WTC11 (cell line): ENCODE data around the gene UBE2R2. TPM values are rescaled to one million over a fixed set of nuclear protein-coding genes. Genes with fewer than 3 reads are reported as not detected.

Experiments used
- ATAC-seq: fragments of 200-7000 bp; cut with Tn5 transposase; 2 replicates; pipeline ENCODE4 v1.10.0; 2021; ENCODE audit warnings: mild to moderate bottlenecking, moderate library complexity
- CTCF ChIA-PET: fragments of 300-600 bp; sonication (Branson Sonifier 250); formaldehyde crosslinking; loops from one replicate; lab custom pipeline; 2021; ENCODE audit warnings: antibody characterized with exemption; lab: Charles Lee
- POLR2A ChIA-PET: fragments of 350-600 bp; sonication (Branson Sonifier 250); formaldehyde crosslinking; loops from one replicate; lab custom pipeline; 2021; ENCODE audit warnings: antibody characterized with exemption; lab: Charles Lee
- DNase-seq: peaks from one replicate; pipeline ENCODE4 v3.0.0; 2021; ENCODE audit warnings: low spot score
- H3K27ac Mint-ChIP-seq: 2 replicates; pipeline ENCODE4 v1.8.0; 2021; ENCODE audit warnings: mixed read lengths
- H3K27me3 Mint-ChIP-seq: 2 replicates; pipeline ENCODE4 v1.8.0; 2021; ENCODE audit warnings: low read depth, mild to moderate bottlenecking, moderate library complexity, mixed read lengths
- H3K36me3 Mint-ChIP-seq: 2 replicates; pipeline ENCODE4 v1.8.0; 2021; ENCODE audit warnings: mixed read lengths
- H3K4me1 Mint-ChIP-seq: 2 replicates; pipeline ENCODE4 v1.8.0; 2022; ENCODE audit warnings: mixed read lengths
- H3K4me3 Mint-ChIP-seq: 2 replicates; pipeline ENCODE4 v1.8.0; 2021; ENCODE audit warnings: mild to moderate bottlenecking, moderate library complexity, mixed read lengths
- H3K9me3 Mint-ChIP-seq: 2 replicates; pipeline ENCODE4 v1.8.0; 2021; ENCODE audit warnings: mixed read lengths
- ATF1 ChIP-seq: sonication (generic); formaldehyde crosslinking; IDR thresholded peaks from 2 replicates; pipeline ENCODE4 v1.8.1; 2023; ENCODE audit warnings: mild to moderate bottlenecking, moderate library complexity, missing genetic modification reagents
- ATF6 ChIP-seq: sonication (generic); formaldehyde crosslinking; IDR thresholded peaks from 2 replicates; pipeline ENCODE4 v1.8.1; 2023; ENCODE audit warnings: mild to moderate bottlenecking, missing genetic modification reagents
- E2F1 ChIP-seq: sonication (generic); formaldehyde crosslinking; IDR thresholded peaks from 2 replicates; pipeline ENCODE4 v1.8.0; 2022; ENCODE audit warnings: mild to moderate bottlenecking, missing genetic modification reagents
- E2F4 ChIP-seq: sonication (generic); formaldehyde crosslinking; IDR thresholded peaks from 2 replicates; pipeline ENCODE4 v1.8.1; 2022; ENCODE audit warnings: low read depth, mild to moderate bottlenecking, moderate library complexity, missing genetic modification reagents, borderline replicate concordance
- E2F5 ChIP-seq: sonication (generic); formaldehyde crosslinking; IDR thresholded peaks from 2 replicates; pipeline ENCODE4 v1.8.1; 2022; ENCODE audit warnings: mild to moderate bottlenecking, moderate library complexity, missing genetic modification reagents
- NFYB ChIP-seq: sonication (generic); formaldehyde crosslinking; conservative IDR thresholded peaks from 2 replicates; pipeline ENCODE4 v1.8.0; 2022; ENCODE audit warnings: low read depth, missing genetic modification reagents
- PRRX2 ChIP-seq: fragments of 250-450 bp; sonication (Bioruptor Pico); IDR thresholded peaks from 2 replicates; pipeline ENCODE4 v1.8.0; 2021; ENCODE audit warnings: mild to moderate bottlenecking
- RELA ChIP-seq: sonication (generic); formaldehyde crosslinking; IDR thresholded peaks from 2 replicates; pipeline ENCODE4 v1.8.1; 2022; ENCODE audit warnings: missing genetic modification reagents, mild to moderate bottlenecking, borderline replicate concordance
- SMAD3 ChIP-seq: sonication (generic); formaldehyde crosslinking; IDR thresholded peaks from 2 replicates; pipeline ENCODE4 v1.8.0; 2022; ENCODE audit warnings: missing genetic modification reagents, mild to moderate bottlenecking, borderline replicate concordance
- STAT6 ChIP-seq: sonication (generic); formaldehyde crosslinking; conservative IDR thresholded peaks from 2 replicates; pipeline ENCODE4 v1.8.1; 2023; ENCODE audit warnings: mild to moderate bottlenecking, low read depth, missing genetic modification reagents, moderate library complexity
- TCF7 ChIP-seq: sonication (generic); formaldehyde crosslinking; IDR thresholded peaks from 2 replicates; pipeline ENCODE4 v1.8.0; 2022; ENCODE audit warnings: mild to moderate bottlenecking, low read depth, missing genetic modification reagents, moderate library complexity
- TP53 ChIP-seq: sonication (generic); formaldehyde crosslinking; IDR thresholded peaks from 2 replicates; pipeline ENCODE4 v1.8.1; 2023; ENCODE audit warnings: mild to moderate bottlenecking, missing genetic modification reagents
- USF1 ChIP-seq: sonication (generic); formaldehyde crosslinking; IDR thresholded peaks from 2 replicates; pipeline ENCODE4 v1.8.0; 2022; ENCODE audit warnings: mild to moderate bottlenecking, missing genetic modification reagents
- ZNF121 ChIP-seq: sonication (generic); formaldehyde crosslinking; IDR thresholded peaks from 2 replicates; pipeline ENCODE4 v1.8.0; 2023; ENCODE audit warnings: missing genetic modification reagents
- ZNF138 ChIP-seq: sonication (generic); formaldehyde crosslinking; conservative IDR thresholded peaks from 2 replicates; pipeline ENCODE4 v1.8.1; 2022; ENCODE audit warnings: mild to moderate bottlenecking, moderate library complexity, missing genetic modification reagents
- ZNF425 ChIP-seq: fragments of 250-450 bp; sonication (Bioruptor Pico); conservative IDR thresholded peaks from 2 replicates; pipeline ENCODE4 v1.9.0; 2021; ENCODE audit warnings: mild to moderate bottlenecking
- total RNA-seq: library from RNA; stranded (reverse); gene quantifications from 3 replicates; pipeline ENCODE4 v1.2.3, GENCODE V29; 2021

Gene UBE2R2
- total RNA-seq, 1 experiment from 2014 or later, result 45.0 TPM

GRCh38 chr9:33880211-33881089, 63.5 kb downstream of the UBE2R2 start:
- peaks cover 29% of the 10 kb centered on the region for H3K4me1 Mint-ChIP-seq
- peak overlapping the region; percentile 40 for H3K27ac Mint-ChIP-seq
- H3K36me3 Mint-ChIP-seq, result no peaks in the 10 kb centered on the region
- H3K27me3 Mint-ChIP-seq, result no peaks in the 10 kb centered on the region
- peak; percentile 60 for DNase-seq
- H3K9me3 Mint-ChIP-seq, result no peaks in the 10 kb centered on the region
- ATAC-seq, result peak; percentile 72
- TF ChIP-seq ZNF121 (CRISPR knock-in tag) (peak; percentile 76), ZNF425 (CRISPR knock-in tag) (no peak), TP53 (CRISPR knock-in tag) (no peak)
- ChIA-PET POLR2A (no interaction called here), CTCF (interaction anchor here (0.6 to 1.2 kb wide), 4 partner anchors 45 to 523 kb away, joined by 3 to 4 read pairs (median 4); no protein-coding TSS in a partner anchor)
- no peak overlapping the region for H3K4me3 Mint-ChIP-seq

- ChIA-PET CTCF (no interaction called here), POLR2A (no interaction called here)
- H3K36me3 Mint-ChIP-seq, result no peaks in the 10 kb centered on the region
- no peaks in the 10 kb centered on the region for H3K9me3 Mint-ChIP-seq
- no peaks in the 10 kb centered on the region for H3K27me3 Mint-ChIP-seq
- peaks cover 30% of the 10 kb centered on the region for H3K4me1 Mint-ChIP-seq
- no peak for DNase-seq
- H3K4me3 Mint-ChIP-seq, result no peak overlapping the region
- peak overlapping the region; percentile 8 for H3K27ac Mint-ChIP-seq
- TF ChIP-seq PRRX2, result no peak
- no peak for TF ChIP-seq E2F1 (CRISPR knock-in tag)
- TF ChIP-seq E2F5 (CRISPR knock-in tag), result no peak
- no peak for TF ChIP-seq STAT6
- TF ChIP-seq ATF6 (CRISPR knock-in tag), result no peak
- no peak for TF ChIP-seq TCF7 (CRISPR knock-in tag)
- no peak for TF ChIP-seq ZNF425 (CRISPR knock-in tag)
- TF ChIP-seq RELA, result no peak
- no peak for TF ChIP-seq ATF1 (CRISPR knock-in tag)
- TF ChIP-seq ZNF138 (CRISPR knock-in tag), result no peak
- no peak for TF ChIP-seq E2F4 (CRISPR knock-in tag)
- TF ChIP-seq USF1 (CRISPR knock-in tag), result no peak
- no peak for TF ChIP-seq NFYB (CRISPR knock-in tag)
- no peak for TF ChIP-seq SMAD3
- no peak for ATAC-seq
Measured at GRCh38 chr9:33881635-33882034, 64.7 kb downstream of the UBE2R2 start.
